Sigmoid colon (tissue), 7 donors: ENCODE measurements around the gene ZFR2. TPM values are rescaled to one million over a fixed set of nuclear protein-coding genes. Genes with fewer than 3 reads are reported as not detected.

Source experiments
- DNase-seq: peaks from one replicate; pipeline ENCODE4 v3.0.0-alpha.2; 2019
- H3K27ac ChIP-seq, 4 donors: fragments of 200-600 bp; sonication (generic); one replicate each; pipeline ENCODE4 v1.5.1; 2016 to 2019; ENCODE audit warnings: mild to moderate bottlenecking in 1 of 4
- H3K27me3 ChIP-seq, 3 donors: fragments of 200-600 bp; sonication (generic); one replicate each; pipeline ENCODE4 v1.5.1; 2019; ENCODE audit warnings: mild to moderate bottlenecking in 1 of 3
- H3K36me3 ChIP-seq, 4 donors: fragments of 200-600 bp; sonication (generic); one replicate each; pipeline ENCODE4 v1.5.1; 2016 to 2019
- H3K4me1 ChIP-seq, 4 donors: fragments of 200-600 bp; sonication (generic); one replicate each; pipeline ENCODE4 v1.5.1; 2017 to 2019
- H3K4me3 ChIP-seq, 4 donors: fragments of 200-600 bp; sonication (generic); one replicate each; pipeline ENCODE4 v1.5.1; 2017 to 2019; ENCODE audit warnings: mild to moderate bottlenecking in 2 of 4, moderate library complexity in 1 of 4
- H3K9me3 ChIP-seq, 4 donors: fragments of 200-600 bp in 3 of 4; sonication (generic) in 3 of 4; one replicate each; pipeline versions ENCODE4 v1.5.1 to v1.6.1; 2013 to 2019
- CTCF ChIP-seq, 4 experiments: fragments of 450-650 bp in 3 of 4; fragments of 200-600 bp in 1 of 4; IDR thresholded peaks; one replicate each; pipeline ENCODE4 v1.5.1; 2016 to 2019; ENCODE audit warnings: antibody characterized with exemption in 4 of 4, mild to moderate bottlenecking in 3 of 4, moderate library complexity in 2 of 4
- EP300 ChIP-seq, 4 donors: sonication (generic); formaldehyde crosslinking; IDR thresholded peaks; one replicate each; pipeline ENCODE4 v1.6.1; 2017; ENCODE audit warnings: antibody characterized with exemption in 4 of 4
- POLR2A ChIP-seq, 2 donors: fragments of 450-650 bp; IDR thresholded peaks; one replicate each; pipeline ENCODE4 v1.6.1; 2016; ENCODE audit warnings: antibody characterized with exemption in 2 of 2, mild to moderate bottlenecking in 2 of 2, moderate library complexity in 2 of 2
- POLR2AphosphoS5 ChIP-seq, 4 donors: sonication (generic); formaldehyde crosslinking; IDR thresholded peaks; one replicate each; pipeline ENCODE4 v1.6.1; 2017; ENCODE audit warnings: antibody characterized with exemption in 4 of 4
- WGBS, 2 donors: extraction: QIAGEN DNeasy Blood & Tissue Kit; methylation state at CpG; one replicate each; pipeline ENCODE4 v1.1.7; 2013; 5-methylcytosine and 5-hydroxymethylcytosine counted together
- intact Hi-C: fragments of 100-400 bp; cut with DNase I; formaldehyde crosslinking; loops from one replicate; pipeline ENCODE4 v1.15.1; 2023
- polyA plus RNA-seq, 3 donors: library from polyadenylated mRNA; stranded (reverse); fragments of 200-250 nt; gene quantifications; one replicate each; pipeline ENCODE4 v1.2.3, GENCODE V29; 2013
- total RNA-seq, 4 donors: library from RNA; depleted of rRNA; stranded (reverse); fragments of >200 nt; gene quantifications; one replicate each; pipeline ENCODE4 v1.1.0, GENCODE V29; 2016
- donor health status: healthy with polysubstance abuse.
- donor health status: Bipolar disorder and iron deficiency.
- donor health status: healthy.

ZFR2 gene
- total and polyA plus RNA-seq, 7 donors, result under 0.01 to 1.2 (median 0.47) TPM; not detected in 3

- no peaks in the 10 kb centered on the region for H3K36me3 ChIP-seq
- H3K27ac ChIP-seq, result no peak overlapping the region
- intact Hi-C loops, result no loop called here
- 10 to 12% methylated on average over 43 of the region's 43 CpGs for WGBS, 2 donors
- TF ChIP-seq EP300 (IDR thresholded peaks at IDR 0.05) (no peak), POLR2A (IDR thresholded peaks at IDR 0.05) (no peak), POLR2AphosphoS5 (IDR thresholded peaks at IDR 0.05) (no peak), CTCF (IDR thresholded peaks at IDR 0.05) (peak; percentile 69 to 97 (median 90))
- no peaks in the 10 kb centered on the region for H3K9me3 ChIP-seq
- no peak overlapping the region for H3K4me3 ChIP-seq
- H3K27me3 ChIP-seq, result peaks cover 0 to 12% (median 2%) of the 10 kb centered on the region in 3 donors
- peaks cover 0 to 5% (median 2%) of the 10 kb centered on the region in 4 donors for H3K4me1 ChIP-seq
- no peak for DNase-seq
Observed at GRCh38 chr19:3821857-3822364, 46.9 kb downstream of the ZFR2 start.

- H3K36me3 ChIP-seq, result no peaks in the 10 kb centered on the region
- H3K9me3 ChIP-seq, result no peaks in the 10 kb centered on the region
- TF ChIP-seq POLR2AphosphoS5 (IDR thresholded peaks at IDR 0.05) (no peak), POLR2A (IDR thresholded peaks at IDR 0.05) (no peak), EP300 (IDR thresholded peaks at IDR 0.05) (no peak), CTCF (IDR thresholded peaks at IDR 0.05) (no peak)
- H3K27ac ChIP-seq, result no peak overlapping the region
- no peak overlapping the region for H3K4me3 ChIP-seq
- DNase-seq, result no peak
- H3K27me3 ChIP-seq, result peaks cover 0 to 14% (median 2%) of the 10 kb centered on the region in 3 donors
- H3K4me1 ChIP-seq, result peaks cover 0 to 5% (median 2%) of the 10 kb centered on the region in 4 donors
- 78 to 92% methylated on average over 23 of the region's 23 CpGs for WGBS, 2 donors
- intact Hi-C loops, result no loop called here
Observed at GRCh38 chr19:3821156-3821555, 47.7 kb downstream of the ZFR2 start.

GRCh38 chr19:3819989-3820388 lies 48.8 kb downstream of the ZFR2 start:
- H3K27ac ChIP-seq, result no peak overlapping the region
- H3K4me1 ChIP-seq, result peaks cover 0 to 5% (median 2%) of the 10 kb centered on the region in 4 donors
- no peak overlapping the region for H3K4me3 ChIP-seq
- WGBS, 2 donors, result 86 to 92% methylated on average over 19 of the region's 19 CpGs
- H3K9me3 ChIP-seq, result no peaks in the 10 kb centered on the region
- intact Hi-C loops, result no loop called here
- DNase-seq, result no peak
- TF ChIP-seq POLR2A (IDR thresholded peaks at IDR 0.05) (no peak), EP300 (IDR thresholded peaks at IDR 0.05) (no peak), POLR2AphosphoS5 (IDR thresholded peaks at IDR 0.05) (no peak), CTCF (IDR thresholded peaks at IDR 0.05) (no peak)
- no peaks in the 10 kb centered on the region for H3K36me3 ChIP-seq
- peaks cover 0 to 14% (median 2%) of the 10 kb centered on the region in 3 donors for H3K27me3 ChIP-seq

GRCh38 chr19:3818918-3819317 lies 49.9 kb downstream of the ZFR2 start:
- H3K4me3 ChIP-seq, result no peak overlapping the region

More at GRCh38 chr19:3818918-3819317, 49.9 kb downstream of the ZFR2 start:
- Histone ChIP-seq H3K9me3 (no peaks in the 10 kb centered on the region), H3K4me1 (peaks cover 0 to 5% (median 2%) of the 10 kb centered on the region in 4 donors), H3K27me3 (peaks cover 0 to 14% (median 2%) of the 10 kb centered on the region in 3 donors), H3K27ac (no peak overlapping the region), H3K36me3 (no peaks in the 10 kb centered on the region)
- WGBS, 2 donors, result 76 to 78% methylated on average over 31 of the region's 31 CpGs
- DNase-seq, result no peak
- intact Hi-C loops, result no loop called here
- TF ChIP-seq POLR2A (IDR thresholded peaks at IDR 0.05) (no peak), CTCF (IDR thresholded peaks at IDR 0.05) (no peak), POLR2AphosphoS5 (IDR thresholded peaks at IDR 0.05) (no peak), EP300 (IDR thresholded peaks at IDR 0.05) (no peak)
